Hepatocyte (in vitro differentiated cells): ENCODE data around the gene ARID4B. TPM values are rescaled to one million over a fixed set of nuclear protein-coding genes. Genes with fewer than 3 reads are reported as not detected.

Experiments used
- DNase-seq: peaks from one replicate; pipeline ENCODE4 v3.0.0-alpha.2; 2016; ENCODE audit warnings: low spot score
- H2AFZ ChIP-seq: fragments of 200-600 bp; sonication (generic); 2 replicates; pipeline ENCODE4 v1.6.0; 2016; ENCODE audit warnings: antibody characterized with exemption, mild to moderate bottlenecking
- H3K27ac ChIP-seq: fragments of 200-600 bp; sonication (generic); 2 replicates; pipeline ENCODE4 v1.5.1; 2016; ENCODE audit warnings: mild to moderate bottlenecking
- H3K27me3 ChIP-seq: fragments of 200-600 bp; sonication (generic); 2 replicates; pipeline ENCODE4 v1.6.1; 2016
- H3K36me3 ChIP-seq: fragments of 200-600 bp; sonication (generic); replicated peaks from 2 replicates; pipeline ENCODE4 v1.5.1; 2016; ENCODE audit warnings: low read depth; ENCODE audit not compliant: insufficient read depth
- H3K4me1 ChIP-seq: fragments of 200-600 bp; sonication (generic); 2 replicates; pipeline ENCODE4 v1.5.1; 2016; ENCODE audit warnings: mild to moderate bottlenecking, moderate library complexity; ENCODE audit not compliant: insufficient read depth
- H3K4me2 ChIP-seq: fragments of 200-600 bp; sonication (generic); 2 replicates; pipeline ENCODE4 v1.6.0; 2016
- H3K4me3 ChIP-seq: fragments of 200-600 bp; sonication (generic); 2 replicates; pipeline ENCODE4 v1.5.1; 2016; ENCODE audit warnings: mild to moderate bottlenecking
- H3K79me2 ChIP-seq: fragments of 200-600 bp; sonication (generic); 2 replicates; pipeline ENCODE4 v1.6.0; 2017; ENCODE audit warnings: mild to moderate bottlenecking
- H3K9me2 ChIP-seq: fragments of 200-600 bp; sonication (generic); replicated peaks from 2 replicates; pipeline ENCODE4 v1.6.0; 2017; ENCODE audit warnings: mild to moderate bottlenecking; ENCODE audit not compliant: insufficient read depth
- H3K9me3 ChIP-seq: fragments of 200-600 bp; sonication (generic); 2 replicates; pipeline ENCODE4 v1.5.1; 2016; ENCODE audit warnings: low read depth, mild to moderate bottlenecking
- H4K20me1 ChIP-seq: fragments of 200-600 bp; sonication (generic); 2 replicates; pipeline ENCODE4 v1.6.0; 2016; ENCODE audit warnings: mild to moderate bottlenecking; ENCODE audit not compliant: insufficient read depth, poor library complexity, severe bottlenecking
- EZH2 ChIP-seq: fragments of 200-600 bp; sonication (generic); IDR thresholded peaks from 2 replicates; pipeline ENCODE4 v1.6.1; 2016; ENCODE audit warnings: antibody characterized with exemption, mild to moderate bottlenecking, borderline replicate concordance
- EZH2phosphoT487 ChIP-seq: fragments of 200-600 bp; sonication (generic); IDR thresholded peaks from one replicate; pipeline ENCODE4 v1.6.1; 2018; ENCODE audit warnings: antibody characterized with exemption, mild to moderate bottlenecking, low read depth, moderate library complexity; ENCODE audit not compliant: unreplicated experiment, severe bottlenecking
- WGBS: methylation state at CpG from one replicate; pipeline ENCODE4 v1.1.6; 2016; ENCODE audit warnings: low lambda C conversion rate; ENCODE audit errors: missing lambda C conversion rate; 5-methylcytosine and 5-hydroxymethylcytosine counted together
- polyA plus RNA-seq: library from polyadenylated mRNA; unstranded; fragments of >200 nt; fragmentation: Nextera tagmentation; extraction: Ambion mirVana; gene quantifications from 2 replicates; pipeline ENCODE4 v1.2.1, GENCODE V29; 2016
- total RNA-seq: library from RNA; depleted of rRNA; stranded (reverse); fragments of >200 nt; gene quantifications from 2 replicates; pipeline ENCODE4 v1.2.3, GENCODE V29; 2014
- TF ChIP-seq, protein P1 (sequence below): fragments of 200-600 bp; sonication (generic); IDR thresholded peaks from 2 replicates; pipeline ENCODE4 v1.5.1; 2016; ENCODE audit warnings: antibody characterized with exemption, mild to moderate bottlenecking; ENCODE audit not compliant: poor library complexity

Gene ARID4B
- total and polyA plus RNA-seq, 2 experiments from 2014 or later, result 29.4 to 35.0 TPM

DNA sequence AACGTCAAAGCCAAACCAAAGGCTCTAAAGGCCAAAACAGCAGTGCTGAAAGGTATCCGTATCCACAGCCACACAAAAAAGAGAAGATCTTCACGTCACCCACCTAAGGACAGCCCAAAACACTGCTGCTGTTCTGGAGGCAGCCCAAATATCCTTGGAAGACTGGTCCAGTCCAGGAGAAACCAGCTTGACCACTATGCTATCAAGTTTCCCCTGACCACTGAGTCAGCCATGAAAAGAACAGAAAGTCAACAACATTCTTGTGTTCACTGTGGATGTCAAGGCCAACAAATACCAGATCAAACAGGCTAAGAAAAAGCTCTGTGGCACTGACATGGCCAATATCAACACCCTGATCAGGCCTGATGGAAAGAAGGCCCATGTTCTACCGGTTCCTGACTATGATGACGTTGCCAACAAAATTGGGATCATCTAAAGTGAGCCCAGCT is 32.1 kb downstream of the ARID4B start:
- Histone ChIP-seq H3K27ac (peak overlapping the region; percentile 22), H3K36me3 (no peaks in the 10 kb centered on the region), H2AFZ (no peak overlapping the region), H3K9me2 (no peaks in the 10 kb centered on the region), H3K27me3 (no peaks in the 10 kb centered on the region), H3K9me3 (no peaks in the 10 kb centered on the region), H3K4me3 (no peak overlapping the region), H3K79me2 (peaks cover 100% of the 10 kb centered on the region), H3K4me1 (peaks cover 6% of the 10 kb centered on the region), H4K20me1 (peaks cover 92% of the 10 kb centered on the region), H3K4me2 (no peak overlapping the region)
- DNase-seq, result peak; percentile 13
- TF ChIP-seq, protein P1, sequence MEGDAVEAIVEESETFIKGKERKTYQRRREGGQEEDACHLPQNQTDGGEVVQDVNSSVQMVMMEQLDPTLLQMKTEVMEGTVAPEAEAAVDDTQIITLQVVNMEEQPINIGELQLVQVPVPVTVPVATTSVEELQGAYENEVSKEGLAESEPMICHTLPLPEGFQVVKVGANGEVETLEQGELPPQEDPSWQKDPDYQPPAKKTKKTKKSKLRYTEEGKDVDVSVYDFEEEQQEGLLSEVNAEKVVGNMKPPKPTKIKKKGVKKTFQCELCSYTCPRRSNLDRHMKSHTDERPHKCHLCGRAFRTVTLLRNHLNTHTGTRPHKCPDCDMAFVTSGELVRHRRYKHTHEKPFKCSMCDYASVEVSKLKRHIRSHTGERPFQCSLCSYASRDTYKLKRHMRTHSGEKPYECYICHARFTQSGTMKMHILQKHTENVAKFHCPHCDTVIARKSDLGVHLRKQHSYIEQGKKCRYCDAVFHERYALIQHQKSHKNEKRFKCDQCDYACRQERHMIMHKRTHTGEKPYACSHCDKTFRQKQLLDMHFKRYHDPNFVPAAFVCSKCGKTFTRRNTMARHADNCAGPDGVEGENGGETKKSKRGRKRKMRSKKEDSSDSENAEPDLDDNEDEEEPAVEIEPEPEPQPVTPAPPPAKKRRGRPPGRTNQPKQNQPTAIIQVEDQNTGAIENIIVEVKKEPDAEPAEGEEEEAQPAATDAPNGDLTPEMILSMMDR, result no peak
- TF ChIP-seq EZH2phosphoT487 (no peak), EZH2 (no peak)
- WGBS, result 80% methylated on average over 5 of the region's 5 CpGs

DNA sequence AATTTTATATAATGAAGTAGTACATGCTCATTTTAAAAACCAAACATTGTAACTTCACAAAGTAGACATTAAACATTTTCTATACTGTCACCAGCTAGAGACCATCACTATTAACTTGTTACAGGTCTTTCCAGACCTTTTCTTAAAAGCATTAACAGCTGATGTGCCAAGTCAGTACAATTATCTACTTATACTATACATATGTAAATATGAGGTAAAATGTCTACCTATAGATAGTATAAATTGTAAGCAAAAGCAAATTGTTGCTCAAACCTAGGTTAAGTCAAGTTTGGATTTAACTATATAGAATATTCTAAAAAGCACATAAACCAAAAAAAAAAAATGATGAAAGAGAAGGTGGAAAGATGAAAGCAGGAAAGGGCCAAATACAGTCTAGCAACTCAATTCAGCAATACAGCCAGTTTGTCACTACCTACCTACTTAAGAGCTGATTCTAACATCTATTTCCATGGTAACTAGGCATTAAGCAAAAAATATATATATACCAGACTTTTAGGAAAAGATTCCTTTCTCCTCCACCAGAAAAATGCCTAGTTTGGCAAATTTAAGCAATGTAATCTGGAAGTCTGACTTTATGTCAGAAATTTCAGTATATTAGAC is 34.5 kb downstream of the ARID4B start:
- Histone ChIP-seq H3K27me3 (no peaks in the 10 kb centered on the region), H3K4me1 (no peaks in the 10 kb centered on the region), H2AFZ (no peak overlapping the region), H3K4me3 (no peak overlapping the region), H3K27ac (no peak overlapping the region), H3K36me3 (no peaks in the 10 kb centered on the region), H3K9me3 (no peaks in the 10 kb centered on the region), H3K4me2 (no peak overlapping the region), H3K79me2 (peaks cover 100% of the 10 kb centered on the region), H3K9me2 (no peaks in the 10 kb centered on the region), H4K20me1 (peaks cover 92% of the 10 kb centered on the region)
- TF ChIP-seq EZH2phosphoT487 (no peak), EZH2 (no peak)
- TF ChIP-seq, protein P1, result no peak
- DNase-seq, result no peak

DNA sequence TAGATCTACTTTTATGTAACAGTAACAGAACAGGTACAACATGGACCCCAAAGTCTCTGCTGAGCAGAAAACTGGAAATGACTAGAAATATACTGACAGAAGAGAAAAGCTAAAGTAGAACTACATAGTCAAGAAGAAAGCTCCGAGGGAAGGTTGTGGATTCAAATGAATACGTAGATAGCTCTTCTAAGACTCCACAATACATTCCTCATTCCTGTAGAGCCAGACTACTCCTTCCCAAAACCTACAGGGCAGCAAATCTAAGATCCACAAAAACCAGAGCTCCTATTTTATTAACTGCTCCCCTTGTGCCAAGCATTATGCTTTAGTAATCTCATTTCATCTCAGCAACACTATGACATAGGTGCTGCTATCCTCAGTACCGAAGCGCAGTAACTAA is 35.2 kb downstream of the ARID4B start:
- Histone ChIP-seq H3K27me3 (no peaks in the 10 kb centered on the region), H3K79me2 (peaks cover 100% of the 10 kb centered on the region), H2AFZ (no peak overlapping the region), H3K9me3 (no peaks in the 10 kb centered on the region), H3K27ac (no peak overlapping the region), H3K36me3 (no peaks in the 10 kb centered on the region), H3K4me3 (no peak overlapping the region), H3K4me2 (no peak overlapping the region), H3K9me2 (no peaks in the 10 kb centered on the region), H3K4me1 (no peaks in the 10 kb centered on the region), H4K20me1 (peaks cover 92% of the 10 kb centered on the region)
- TF ChIP-seq, protein P1, result no peak
- TF ChIP-seq EZH2phosphoT487 (no peak), EZH2 (no peak)
- DNase-seq, result no peak
- WGBS, result 95% methylated on average over 4 of the region's 4 CpGs
